NT2/D1 (cell line): ENCODE results near the gene SPACA6.

Experiments
- SUZ12 ChIP-seq: IDR thresholded peaks from 2 replicates; pipeline ENCODE4 v1.6.1; 2011; ENCODE audit not compliant: insufficient read length, insufficient read depth; ENCODE audit errors: extremely low read depth
- YY1 ChIP-seq: IDR thresholded peaks from 2 replicates; pipeline ENCODE4 v1.6.1; 2011; ENCODE audit not compliant: insufficient read length, insufficient read depth
- ZNF274 ChIP-seq: IDR thresholded peaks from 2 replicates; pipeline ENCODE4 v1.6.1; 2011; ENCODE audit warnings: mild to moderate bottlenecking, low read depth, low read length

DNA sequence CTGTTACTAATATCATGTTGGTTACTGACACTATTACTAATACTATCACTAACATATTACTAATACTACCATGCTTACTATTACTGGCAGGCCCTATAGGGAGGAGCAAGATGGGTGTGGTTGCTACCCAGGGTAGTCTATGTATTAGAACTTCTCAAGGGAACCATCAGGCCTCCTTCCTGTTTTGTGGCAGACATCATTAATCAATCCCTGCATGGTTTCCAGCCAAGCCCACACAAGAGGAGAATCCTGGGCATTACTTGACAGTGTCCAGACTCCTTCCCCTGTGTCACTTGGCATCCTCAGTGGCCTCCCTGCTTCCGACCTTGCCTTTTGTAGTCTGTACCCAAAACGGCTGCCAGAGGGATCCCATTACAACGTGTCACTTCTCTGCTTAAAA is 21.7 kb downstream of the SPACA6 start:
- TF ChIP-seq SUZ12 (no peak), ZNF274 (no peak), YY1 (no peak)
